ENCODE measurements around the gene PCBP4.
"Not testable (repeated sequence)": the region's sequence is repeated elsewhere in the genome, so short reads cannot be mapped to it uniquely, and the experiment has no call there.

PCBP4 gene

GRCh38 chr3:52004163-52004787 is 37.0 kb upstream of the PCBP4 start:
- TF ChIP-seq JUND (IDR thresholded peaks at IDR 0.05; ENCODE audit: low read depth): no peak
- in situ Hi-C loops (cut with HindIII; ENCODE audit: low pct_unique_long_range_greater_than_20kb, low sequenced_read_pairs): no loop called here
- DNase-seq (ENCODE audit: low read depth in 1 of 2, low spot score in 1 of 2): no peak

- DNase-seq (ENCODE audit: low read depth in 1 of 2, low spot score in 1 of 2): no peak
- TF ChIP-seq JUND (IDR thresholded peaks at IDR 0.05; ENCODE audit: low read depth): no peak
- in situ Hi-C loops (cut with HindIII; ENCODE audit: low pct_unique_long_range_greater_than_20kb, low sequenced_read_pairs): no loop called here
These were observed 35.5 kb upstream of the PCBP4 start for GRCh38 chr3:52002748-52003147.

GRCh38 chr3:52001443-52001974 is 34.3 kb upstream of the PCBP4 start:
- peak; percentile 54 to 71 for DNase-seq (ENCODE audit: low read depth in 1 of 2, low spot score in 1 of 2)
- TF ChIP-seq JUND (IDR thresholded peaks at IDR 0.05; ENCODE audit: low read depth): no peak
- in situ Hi-C loops (cut with HindIII; ENCODE audit: low pct_unique_long_range_greater_than_20kb, low sequenced_read_pairs): no loop called here

- DNase-seq (ENCODE audit: low read depth in 1 of 2, low spot score in 1 of 2): no peak
- in situ Hi-C loops (cut with HindIII; ENCODE audit: low pct_unique_long_range_greater_than_20kb, low sequenced_read_pairs): no loop called here
- no peak for TF ChIP-seq JUND (IDR thresholded peaks at IDR 0.05; ENCODE audit: low read depth)
These were observed 32.6 kb upstream of the PCBP4 start for GRCh38 chr3:51999846-52000245.

GRCh38 chr3:51998774-51999173 is 31.5 kb upstream of the PCBP4 start:
- no peak for DNase-seq (ENCODE audit: low read depth in 1 of 2, low spot score in 1 of 2)
- TF ChIP-seq JUND (IDR thresholded peaks at IDR 0.05; ENCODE audit: low read depth): no peak
- in situ Hi-C loops (cut with HindIII; ENCODE audit: low pct_unique_long_range_greater_than_20kb, low sequenced_read_pairs): no loop called here

GRCh38 chr3:51997935-51998596 is 30.8 kb upstream of the PCBP4 start:
- in situ Hi-C loops (cut with HindIII; ENCODE audit: low pct_unique_long_range_greater_than_20kb, low sequenced_read_pairs): no loop called here
- TF ChIP-seq JUND (IDR thresholded peaks at IDR 0.05; ENCODE audit: low read depth): peak; percentile 66
- DNase-seq (ENCODE audit: low read depth in 1 of 2, low spot score in 1 of 2): peak; percentile 62 to 80

- in situ Hi-C loops (cut with HindIII; ENCODE audit: low pct_unique_long_range_greater_than_20kb, low sequenced_read_pairs): no loop called here
- no peak for DNase-seq (ENCODE audit: low read depth in 1 of 2, low spot score in 1 of 2)
- TF ChIP-seq JUND (IDR thresholded peaks at IDR 0.05; ENCODE audit: low read depth): no peak
These were observed 29.9 kb upstream of the PCBP4 start for GRCh38 chr3:51997172-51997571.

- in situ Hi-C loops (cut with HindIII; ENCODE audit: low pct_unique_long_range_greater_than_20kb, low sequenced_read_pairs): no loop called here
- TF ChIP-seq JUND (IDR thresholded peaks at IDR 0.05; ENCODE audit: low read depth): no peak
- DNase-seq (ENCODE audit: low read depth in 1 of 2, low spot score in 1 of 2): peak; percentile 72 to 94
These were observed 28.3 kb upstream of the PCBP4 start, which contains the start of gene RPL29 for GRCh38 chr3:51995346-51996163. Gene RPL29, minus strand, starts transcription at chr3:51995895. Its CDS starts 434 bp downstream, at chr3:51995461.

- in situ Hi-C loops (cut with HindIII; ENCODE audit: low pct_unique_long_range_greater_than_20kb, low sequenced_read_pairs): no loop called here
- TF ChIP-seq JUND (IDR thresholded peaks at IDR 0.05; ENCODE audit: low read depth): no peak
- DNase-seq (ENCODE audit: low read depth in 1 of 2, low spot score in 1 of 2): no peak
These were observed 27.3 kb upstream of the PCBP4 start for GRCh38 chr3:51994530-51994929.

GRCh38 chr3:51993657-51994056 is 26.4 kb upstream of the PCBP4 start:
- DNase-seq (ENCODE audit: low read depth in 1 of 2, low spot score in 1 of 2); in situ Hi-C loops (cut with HindIII; ENCODE audit: low pct_unique_long_range_greater_than_20kb, low sequenced_read_pairs): not testable (repeated sequence)

GRCh38 chr3:51992017-51992682 is 24.9 kb upstream of the PCBP4 start:
- no peak for TF ChIP-seq JUND (IDR thresholded peaks at IDR 0.05; ENCODE audit: low read depth)
- no peak for DNase-seq (ENCODE audit: low read depth in 1 of 2, low spot score in 1 of 2)
- in situ Hi-C loops (cut with HindIII; ENCODE audit: low pct_unique_long_range_greater_than_20kb, low sequenced_read_pairs): no loop called here

GRCh38 chr3:51990501-51990971 is 23.3 kb upstream of the PCBP4 start:
- in situ Hi-C loops (cut with HindIII; ENCODE audit: low pct_unique_long_range_greater_than_20kb, low sequenced_read_pairs); DNase-seq (ENCODE audit: low read depth in 1 of 2, low spot score in 1 of 2): not testable (repeated sequence)
